GM10266 (cell line): Measurements from ENCODE around the gene KIF2C.
A peak's percentile ranks its signal among the peaks of the same experiment; 100 is the strongest.
"Not testable (repeated sequence)": the region's sequence is repeated elsewhere in the genome, so short reads cannot be mapped to it uniquely, and the experiment has no call there.

Experiments
- DNase-seq: peaks from one replicate; pipeline ENCODE4 v3.0.0; 2012; ENCODE audit errors: extremely low spot score
- TF ChIP-seq, protein P1 (sequence below): IDR thresholded peaks from 2 replicates; pipeline ENCODE4 v1.5.1; 2012; ENCODE audit warnings: mild to moderate bottlenecking, low read depth; ENCODE audit not compliant: control insufficient read depth, insufficient read depth; ENCODE audit errors: missing control alignments

The KIF2C gene

DNA sequence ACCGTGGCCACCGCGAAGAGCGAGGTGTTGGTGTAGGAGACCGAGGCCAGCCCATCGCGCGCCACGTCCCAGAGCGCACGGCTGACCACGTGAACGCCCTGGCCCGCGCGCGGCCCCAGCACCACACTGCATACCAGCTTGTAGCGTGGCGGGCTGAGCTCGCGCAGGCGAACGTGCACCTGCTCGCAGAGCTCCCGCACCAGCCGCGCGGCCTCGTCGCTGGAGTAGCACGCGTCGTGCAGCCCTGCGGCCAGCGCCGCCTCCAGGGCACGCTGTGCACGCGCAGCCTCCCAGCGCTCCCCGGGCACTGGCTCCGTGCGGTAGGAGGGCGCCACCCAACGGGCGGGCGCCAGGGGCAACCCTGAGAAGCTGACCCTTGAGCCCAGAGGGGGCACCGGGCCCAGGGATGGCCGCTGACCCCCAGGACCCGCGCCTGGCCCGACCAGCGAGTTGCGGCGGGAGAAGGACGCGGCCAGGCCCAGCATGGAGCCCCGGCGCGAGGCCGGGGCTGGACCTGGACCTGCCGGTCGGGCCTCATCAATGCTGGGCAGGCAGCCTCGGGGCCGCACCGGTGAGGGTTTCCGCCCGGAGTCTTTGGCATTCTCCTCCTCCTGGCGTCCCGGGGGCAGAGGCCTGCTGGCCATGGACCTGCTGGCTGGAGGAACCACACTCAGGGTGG lies 66.5 kb downstream of the KIF2C start:
- TF ChIP-seq, protein P1, sequence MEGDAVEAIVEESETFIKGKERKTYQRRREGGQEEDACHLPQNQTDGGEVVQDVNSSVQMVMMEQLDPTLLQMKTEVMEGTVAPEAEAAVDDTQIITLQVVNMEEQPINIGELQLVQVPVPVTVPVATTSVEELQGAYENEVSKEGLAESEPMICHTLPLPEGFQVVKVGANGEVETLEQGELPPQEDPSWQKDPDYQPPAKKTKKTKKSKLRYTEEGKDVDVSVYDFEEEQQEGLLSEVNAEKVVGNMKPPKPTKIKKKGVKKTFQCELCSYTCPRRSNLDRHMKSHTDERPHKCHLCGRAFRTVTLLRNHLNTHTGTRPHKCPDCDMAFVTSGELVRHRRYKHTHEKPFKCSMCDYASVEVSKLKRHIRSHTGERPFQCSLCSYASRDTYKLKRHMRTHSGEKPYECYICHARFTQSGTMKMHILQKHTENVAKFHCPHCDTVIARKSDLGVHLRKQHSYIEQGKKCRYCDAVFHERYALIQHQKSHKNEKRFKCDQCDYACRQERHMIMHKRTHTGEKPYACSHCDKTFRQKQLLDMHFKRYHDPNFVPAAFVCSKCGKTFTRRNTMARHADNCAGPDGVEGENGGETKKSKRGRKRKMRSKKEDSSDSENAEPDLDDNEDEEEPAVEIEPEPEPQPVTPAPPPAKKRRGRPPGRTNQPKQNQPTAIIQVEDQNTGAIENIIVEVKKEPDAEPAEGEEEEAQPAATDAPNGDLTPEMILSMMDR = no peak

DNA sequence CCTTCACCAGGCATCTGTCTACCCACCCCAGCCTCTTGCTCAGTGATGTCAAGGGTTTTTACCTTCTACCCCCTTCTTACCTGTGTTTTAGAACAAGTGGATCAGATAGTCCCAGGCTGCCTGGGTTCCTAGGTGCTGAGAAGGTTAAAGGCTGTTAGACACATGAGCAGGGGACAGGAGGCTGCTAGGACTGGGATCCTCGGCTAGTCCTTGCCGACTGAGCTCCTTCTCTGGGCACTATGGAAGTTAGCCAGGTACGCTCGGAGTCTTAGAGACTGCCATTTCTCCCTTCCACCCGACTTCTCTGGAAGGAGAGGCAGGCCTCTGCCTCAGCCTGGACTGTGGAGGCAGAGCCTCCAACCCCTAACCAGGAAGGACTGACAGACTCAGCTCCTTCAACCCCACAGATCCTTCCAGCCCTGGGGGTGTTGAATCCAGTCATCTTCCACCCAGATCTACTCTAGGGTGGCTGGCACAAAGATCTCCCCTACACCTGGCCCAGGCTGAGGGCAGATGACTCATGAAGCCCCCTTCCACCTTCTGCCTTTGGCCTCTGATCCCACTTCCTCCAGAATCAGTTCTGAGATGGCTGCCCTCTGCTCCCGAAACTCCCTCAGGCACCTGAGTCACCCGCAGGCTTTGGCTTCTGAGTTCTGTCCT lies 67.2 kb downstream of the KIF2C start, which contains the start of gene DYNLT4:
Gene DYNLT4 (minus strand): TSS at position 648 of the 660 bp plus-strand sequence. CDS start 683 bp downstream, outside the sequence.
- DNase-seq = no peak
- TF ChIP-seq, protein P1 = no peak

More for the DNA sequence above, 66.5 kb downstream of the KIF2C start:
- no peak for DNase-seq

DNA sequence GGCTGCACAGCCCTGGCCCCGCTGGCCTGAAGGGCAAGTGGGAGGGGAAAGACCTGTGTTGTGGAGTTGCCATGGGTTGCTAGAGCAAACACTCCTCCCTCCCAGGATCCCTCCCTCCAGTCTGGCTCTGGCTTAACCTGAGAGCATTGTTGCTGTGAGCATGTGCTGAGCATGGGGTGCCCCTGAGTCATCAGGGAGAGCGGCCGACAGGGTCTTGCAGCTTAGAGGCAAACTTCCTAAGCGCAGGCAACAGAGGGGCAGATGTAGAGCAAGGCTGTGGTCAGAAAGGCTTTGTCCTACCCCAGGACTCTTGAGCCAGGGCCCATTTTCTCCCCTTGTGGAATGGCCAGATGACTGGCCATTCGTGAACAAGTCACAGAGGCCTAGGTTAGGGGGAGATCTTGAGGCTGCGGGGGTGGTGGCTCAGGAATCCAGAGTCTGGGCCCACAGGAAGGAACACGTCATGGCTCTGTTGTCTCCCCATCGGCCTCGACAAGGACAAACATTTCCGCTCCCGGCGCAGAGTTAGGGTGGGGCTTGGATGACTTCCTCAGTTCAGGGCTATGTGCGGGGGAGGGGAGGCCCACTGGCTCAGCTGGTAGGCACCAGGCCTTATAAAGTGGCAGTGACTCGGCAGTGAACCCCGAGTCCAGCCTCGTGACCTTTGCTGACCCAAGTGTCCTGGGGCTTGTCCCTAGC lies 67.9 kb downstream of the KIF2C start:
- DNase-seq = peak; percentile 88
- TF ChIP-seq, protein P1 = no peak

DNA sequence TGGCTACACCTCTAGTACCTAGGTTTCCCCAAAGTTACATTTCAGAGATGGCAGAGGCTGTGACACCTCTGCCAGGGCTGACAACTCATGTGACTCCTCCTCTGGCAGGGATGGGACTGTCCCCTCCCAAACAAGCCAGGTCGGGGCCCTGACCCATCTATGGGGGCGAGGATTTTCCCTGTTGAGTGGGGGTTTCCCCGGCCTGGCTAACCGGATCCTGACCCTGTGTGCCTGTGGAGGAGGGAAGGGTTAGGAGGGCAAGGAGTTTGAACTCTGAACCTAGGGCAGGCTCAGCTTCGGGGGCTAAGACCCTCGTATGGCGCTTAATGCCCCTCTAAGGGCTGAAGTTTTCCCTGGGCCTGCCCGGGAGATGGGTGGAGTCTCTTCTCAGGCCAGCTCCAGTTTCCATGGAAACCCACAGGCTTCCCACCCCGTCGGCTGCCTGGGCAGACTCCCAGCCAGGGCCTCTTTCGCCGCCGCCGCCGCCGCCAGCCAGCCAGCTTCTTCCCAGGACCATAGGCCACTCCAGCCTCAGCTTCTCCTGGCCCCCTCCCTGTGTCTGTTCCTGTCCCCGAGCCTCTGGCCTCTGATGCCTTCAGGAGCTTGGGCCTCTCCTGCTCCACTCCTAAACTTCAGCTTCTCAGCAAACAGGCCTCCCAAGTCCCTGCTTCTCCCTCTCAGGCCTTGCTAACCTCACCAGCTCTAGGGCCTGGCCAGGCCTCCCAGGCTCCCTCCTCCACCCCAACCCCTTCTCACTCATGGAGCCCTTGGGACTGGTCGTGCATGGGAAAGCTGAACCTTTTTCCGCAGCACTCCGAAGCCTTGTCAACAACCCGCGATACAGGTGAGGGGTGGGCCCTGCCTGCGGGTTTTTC lies 68.7 kb downstream of the KIF2C start, which contains the start of gene BTBD19:
Gene BTBD19 (plus strand): TSS at position 461 of the 875 bp plus-strand sequence. CDS start 298 bp downstream, at position 759.
- peak; percentile 77 for DNase-seq
- TF ChIP-seq, protein P1 = no peak

DNA sequence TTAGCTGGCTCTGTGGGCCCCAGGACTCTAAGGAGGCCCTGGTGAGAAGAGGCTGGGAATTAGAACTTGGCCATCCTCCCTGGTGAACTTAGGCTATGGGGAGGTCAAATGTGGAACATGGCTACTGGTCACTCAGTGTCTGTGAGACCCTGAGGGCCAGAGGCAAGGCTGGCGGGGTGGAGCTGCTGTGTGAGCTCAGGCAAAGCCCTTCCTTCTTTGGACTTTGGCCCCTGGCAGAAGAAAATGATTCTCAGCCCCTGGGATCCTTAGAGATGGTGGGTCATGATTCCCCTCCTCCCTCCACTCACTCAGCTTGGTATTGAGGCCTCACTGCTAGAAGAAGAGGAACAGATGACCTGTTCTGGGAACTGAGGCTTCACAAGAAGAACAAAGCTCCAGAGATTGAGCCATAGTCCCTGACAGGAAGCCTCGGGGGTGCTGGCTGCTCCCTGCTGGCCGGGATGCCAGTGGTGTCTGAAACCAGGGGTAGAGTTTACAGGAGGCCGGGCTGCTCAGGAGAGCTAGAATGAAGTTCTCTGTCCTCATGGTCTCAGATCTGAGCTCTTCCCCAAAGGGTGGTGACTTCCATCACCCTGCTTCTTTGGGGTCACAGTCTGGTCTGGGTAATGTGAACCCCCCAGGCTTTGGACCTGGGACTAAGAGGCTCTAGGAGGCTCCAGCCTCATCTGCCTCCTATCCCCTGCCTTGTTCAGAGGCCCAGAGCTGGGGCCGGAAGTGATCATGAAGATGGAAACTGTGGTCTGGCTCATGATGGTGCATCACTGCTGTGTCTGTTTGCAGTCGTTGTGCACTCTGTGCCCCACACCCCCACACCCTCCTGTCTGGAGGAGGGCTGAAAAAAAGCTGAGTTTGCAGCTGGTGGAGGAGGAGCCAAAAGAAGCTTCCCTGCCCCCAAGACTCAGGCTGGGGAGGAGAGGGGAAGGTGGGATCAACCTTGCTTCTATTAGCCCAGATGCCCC lies 69.6 kb downstream of the KIF2C start:
- peak; percentile 88 for DNase-seq
- TF ChIP-seq, protein P1 = no peak

DNA sequence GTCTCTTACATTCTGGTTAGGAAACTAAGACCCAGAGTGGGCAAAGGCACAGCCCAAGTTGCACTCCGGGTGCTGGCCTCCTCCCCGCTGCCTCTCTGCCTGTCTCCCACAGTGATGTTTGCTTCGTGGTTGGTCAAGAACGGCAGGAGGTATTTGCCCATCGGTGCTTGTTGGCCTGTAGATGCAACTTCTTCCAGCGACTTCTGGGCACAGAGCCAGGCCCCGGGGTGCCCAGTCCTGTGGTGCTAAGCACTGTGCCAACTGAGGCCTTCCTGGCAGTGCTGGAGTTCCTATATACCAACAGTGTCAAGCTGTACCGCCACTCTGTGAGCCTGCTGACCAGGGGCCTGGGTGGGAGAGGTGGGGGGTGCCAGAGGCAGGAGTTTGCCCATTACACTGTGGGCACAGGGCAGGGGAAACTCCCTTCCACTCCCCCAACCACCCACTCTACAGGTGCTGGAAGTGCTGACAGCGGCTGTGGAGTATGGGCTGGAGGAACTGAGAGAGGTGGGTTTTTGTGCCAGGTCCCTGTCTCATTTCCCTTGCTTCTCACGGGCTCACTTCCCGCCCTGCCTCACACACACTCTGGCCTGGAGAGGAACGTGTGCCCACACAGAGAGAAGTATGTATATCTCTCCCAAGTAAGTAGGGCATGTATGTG lies 70.6 kb downstream of the KIF2C start:
- no peak for DNase-seq
- TF ChIP-seq, protein P1 = no peak

DNA sequence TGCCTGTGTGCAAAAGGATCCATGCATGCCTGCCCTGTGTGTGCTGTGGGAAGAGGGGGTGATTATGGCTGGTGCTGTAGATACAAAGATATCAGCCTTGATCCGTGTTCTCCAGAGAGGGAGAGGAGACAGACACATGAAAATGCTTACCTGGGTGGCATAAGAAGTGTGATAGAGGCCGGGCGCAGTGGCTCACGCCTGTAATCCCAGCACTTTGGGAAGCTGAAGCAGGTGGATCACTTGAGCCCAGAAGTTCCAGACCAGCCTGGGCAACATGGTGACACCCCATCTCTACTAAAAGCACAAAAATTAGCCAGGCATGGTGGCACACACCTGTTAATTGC lies 71.1 kb downstream of the KIF2C start:
- not testable (repeated sequence) for DNase-seq
